Measurements from ENCODE around the gene DPP3.

DNA sequence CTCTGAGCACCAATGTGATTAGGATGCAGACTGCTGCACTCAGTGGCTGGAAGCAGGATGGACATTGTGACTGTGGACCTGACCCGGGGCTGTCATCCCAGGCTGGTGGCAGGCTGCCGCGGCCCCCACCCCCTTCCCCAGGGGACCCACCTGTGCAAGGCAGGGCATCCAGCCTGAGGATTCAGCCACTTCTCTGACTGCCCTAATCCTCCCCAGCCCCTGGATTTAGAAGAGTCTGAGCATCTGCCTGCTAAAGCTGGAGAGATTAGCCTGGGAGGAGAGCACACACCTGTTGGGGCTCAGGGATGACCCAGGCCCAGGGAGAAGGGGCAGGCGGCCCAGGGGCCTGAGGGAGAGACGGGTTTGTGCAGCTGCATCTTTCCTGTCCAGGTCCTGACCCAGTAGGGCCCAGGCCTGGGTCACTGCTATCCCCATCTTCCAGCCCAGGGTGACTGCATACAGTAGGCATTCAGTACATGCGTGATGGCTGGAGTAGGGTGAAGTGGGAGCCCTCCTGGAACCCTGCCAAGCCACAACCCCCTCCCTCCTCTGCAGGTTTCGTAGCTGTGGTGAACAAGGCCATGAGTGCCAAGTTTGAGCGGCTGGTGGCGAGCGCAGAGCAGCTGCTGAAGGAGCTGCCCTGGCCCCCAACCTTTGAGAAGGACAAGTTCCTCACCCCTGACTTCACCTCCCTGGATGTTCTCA is 12.1 kb downstream of the DPP3 start:
- TF ChIP-seq, protein P1, sequence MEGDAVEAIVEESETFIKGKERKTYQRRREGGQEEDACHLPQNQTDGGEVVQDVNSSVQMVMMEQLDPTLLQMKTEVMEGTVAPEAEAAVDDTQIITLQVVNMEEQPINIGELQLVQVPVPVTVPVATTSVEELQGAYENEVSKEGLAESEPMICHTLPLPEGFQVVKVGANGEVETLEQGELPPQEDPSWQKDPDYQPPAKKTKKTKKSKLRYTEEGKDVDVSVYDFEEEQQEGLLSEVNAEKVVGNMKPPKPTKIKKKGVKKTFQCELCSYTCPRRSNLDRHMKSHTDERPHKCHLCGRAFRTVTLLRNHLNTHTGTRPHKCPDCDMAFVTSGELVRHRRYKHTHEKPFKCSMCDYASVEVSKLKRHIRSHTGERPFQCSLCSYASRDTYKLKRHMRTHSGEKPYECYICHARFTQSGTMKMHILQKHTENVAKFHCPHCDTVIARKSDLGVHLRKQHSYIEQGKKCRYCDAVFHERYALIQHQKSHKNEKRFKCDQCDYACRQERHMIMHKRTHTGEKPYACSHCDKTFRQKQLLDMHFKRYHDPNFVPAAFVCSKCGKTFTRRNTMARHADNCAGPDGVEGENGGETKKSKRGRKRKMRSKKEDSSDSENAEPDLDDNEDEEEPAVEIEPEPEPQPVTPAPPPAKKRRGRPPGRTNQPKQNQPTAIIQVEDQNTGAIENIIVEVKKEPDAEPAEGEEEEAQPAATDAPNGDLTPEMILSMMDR (IDR thresholded peaks at IDR 0.05), result no peak
- no peak for TF ChIP-seq POLR2A (IDR thresholded peaks at IDR 0.05)

All from lower leg skin (tissue), 3 donors.